IMR-90 (cell line): ENCODE data around the gene NR2F2. TPM values are rescaled to one million over a fixed set of nuclear protein-coding genes. Genes with fewer than 3 reads are reported as not detected.
"Not testable (repeated sequence)": the region's sequence is repeated elsewhere in the genome, so short reads cannot be mapped to it uniquely, and the experiment has no call there.

ENCODE experiments used
- ATAC-seq: fragments of 200-7000 bp; cut with Tn5 transposase; 2 replicates; pipeline ENCODE4 v1.9.1; 2020; ENCODE audit warnings: low read depth, mild to moderate bottlenecking, moderate library complexity
- BruUV-seq: library from RNA; stranded (reverse); fragments of 400-500 nt; replicated peaks from 2 replicates; lab custom pipeline; 2021; lab: Mats Ljungman, UMichigan
- CTCF ChIA-PET: fragments of 300-600 bp; formaldehyde crosslinking; extraction: SDS; loops from one replicate; lab custom pipeline; 2021; ENCODE audit warnings: antibody characterized with exemption; lab: Yijun Ruan, JAX
- POLR2A ChIA-PET: fragments of 300-600 bp; sonication (Branson Sonifier 250); formaldehyde crosslinking; loops from one replicate; lab custom pipeline; 2022; ENCODE audit warnings: antibody characterized with exemption; ENCODE audit not compliant: unreplicated experiment; lab: Charles Lee
- DNase-seq: peaks from one replicate; pipeline ENCODE4 v3.0.0; 2013
- H2AFZ ChIP-seq: replicated peaks from 2 replicates; pipeline ENCODE3; 2013; ENCODE audit warnings: low read length, mild to moderate bottlenecking; ENCODE audit not compliant: poor library complexity
- H2AK5ac ChIP-seq: 2 replicates; pipeline ENCODE4 v1.6.1; 2013; ENCODE audit warnings: low read depth, low read length, inconsistent platforms
- H2AK9ac ChIP-seq: replicated peaks from 2 replicates; pipeline ENCODE3; 2013; ENCODE audit warnings: mild to moderate bottlenecking, low read depth, low read length, moderate library complexity; ENCODE audit not compliant: poor library complexity
- H2BK120ac ChIP-seq: 2 replicates; pipeline ENCODE4 v1.6.1; 2013; ENCODE audit warnings: low read depth, low read length, inconsistent platforms
- H2BK15ac ChIP-seq: 3 replicates; pipeline ENCODE4 v1.6.1; 2013; ENCODE audit warnings: low read depth, low read length, inconsistent platforms
- H2BK20ac ChIP-seq: 2 replicates; pipeline ENCODE4 v1.6.1; 2013; ENCODE audit warnings: low read depth, mild to moderate bottlenecking, inconsistent platforms, low read length, moderate library complexity
- H2BK5ac ChIP-seq: 2 replicates; pipeline ENCODE4 v1.6.1; 2013; ENCODE audit warnings: mild to moderate bottlenecking, low read depth, low read length, inconsistent platforms; ENCODE audit not compliant: poor library complexity, severe bottlenecking
- H3K14ac ChIP-seq: replicated peaks from 2 replicates; pipeline ENCODE4 v1.6.1; 2013; ENCODE audit warnings: low read depth, low read length, inconsistent platforms
- H3K18ac ChIP-seq: 2 replicates; pipeline ENCODE4 v1.6.1; 2013; ENCODE audit warnings: low read depth, low read length, control low read depth
- H3K23ac ChIP-seq: 2 replicates; pipeline ENCODE4 v1.6.1; 2013; ENCODE audit warnings: low read depth, low read length, inconsistent platforms
- H3K27ac ChIP-seq: 2 replicates; pipeline ENCODE4 v1.5.1; 2013; ENCODE audit warnings: mild to moderate bottlenecking, control low read depth, low read length; ENCODE audit not compliant: insufficient read depth
- H3K27me3 ChIP-seq: 2 replicates; pipeline ENCODE4 v1.6.1; 2013; ENCODE audit warnings: low read length; ENCODE audit not compliant: control insufficient read depth, insufficient read depth
- H3K36me3 ChIP-seq: 2 replicates; pipeline ENCODE4 v1.6.1; 2013; ENCODE audit warnings: low read length, mixed read lengths; ENCODE audit not compliant: control insufficient read depth, insufficient read depth
- H3K4ac ChIP-seq: 2 replicates; pipeline ENCODE4 v1.6.1; 2013; ENCODE audit warnings: low read depth, low read length, inconsistent platforms
- H3K4me1 ChIP-seq: 2 replicates; pipeline ENCODE4 v1.6.1; 2013; ENCODE audit warnings: low read length, mixed read lengths; ENCODE audit not compliant: control insufficient read depth, insufficient read depth
- H3K4me2 ChIP-seq: 2 replicates; pipeline ENCODE4 v1.6.1; 2013; ENCODE audit warnings: low read depth, mild to moderate bottlenecking, control low read depth, low read length, moderate library complexity
- H3K4me3 ChIP-seq: 2 replicates; pipeline ENCODE4 v1.5.1; 2013; ENCODE audit warnings: low read depth, mild to moderate bottlenecking, control low read depth, low read length, moderate library complexity; ENCODE audit not compliant: insufficient read depth
- H3K56ac ChIP-seq: 2 replicates; pipeline ENCODE4 v1.6.1; 2013; ENCODE audit warnings: low read length, inconsistent platforms; ENCODE audit not compliant: insufficient read depth; ENCODE audit errors: extremely low read depth
- H3K79me1 ChIP-seq, 2 experiments: 2 replicates each; pipeline ENCODE4 v1.6.1; 2013; ENCODE audit warnings: low read length in 2 of 2, inconsistent platforms in 1 of 2, low read depth in 1 of 2
- H3K9ac ChIP-seq: 2 replicates; pipeline ENCODE4 v1.6.1; 2013; ENCODE audit warnings: low read depth, low read length, control low read depth
- H3K9me1 ChIP-seq: 2 replicates; pipeline ENCODE4 v1.6.1; 2013; ENCODE audit warnings: low read length, inconsistent platforms; ENCODE audit not compliant: insufficient read depth
- H3K9me3 ChIP-seq: 2 replicates; pipeline ENCODE4 v1.6.1; 2013; ENCODE audit warnings: low read length; ENCODE audit not compliant: control insufficient read depth, insufficient read depth
- H4K20me1 ChIP-seq: 2 replicates; pipeline ENCODE4 v1.6.1; 2013; ENCODE audit warnings: low read length, inconsistent platforms; ENCODE audit not compliant: insufficient read depth
- H4K5ac ChIP-seq: 2 replicates; pipeline ENCODE4 v1.6.1; 2013; ENCODE audit warnings: mild to moderate bottlenecking, low read depth, low read length, control low read depth
- H4K8ac ChIP-seq, 2 experiments: 2 replicates each; pipeline ENCODE4 v1.6.1; 2013; ENCODE audit warnings: low read depth in 2 of 2, low read length in 2 of 2, control low read depth in 1 of 2, inconsistent platforms in 1 of 2
- H4K91ac ChIP-seq: 2 replicates; pipeline ENCODE4 v1.6.1; 2013; ENCODE audit warnings: low read depth, low read length, inconsistent platforms; ENCODE audit not compliant: insufficient read depth
- WGBS, 2 experiments: methylation state at CpG; one replicate each; pipeline versions ENCODE4 v1.1.5 to v1.1.7; 2013; ENCODE audit warnings: missing lambda C conversion rate in 2 of 2; ENCODE audit not compliant: insufficient read length in 1 of 2; ENCODE audit errors: extremely low coverage in 2 of 2; 5-methylcytosine and 5-hydroxymethylcytosine counted together
- dilution Hi-C: fragments of 300-500 bp; cut with HindIII; formaldehyde crosslinking; loops from one replicate; pipeline ENCODE4 v1.14.3; 2018; ENCODE audit warnings: low sequenced_read_pairs; ENCODE audit not compliant: unreplicated experiment
- in situ Hi-C: fragments of 300-500 bp; cut with MboI; formaldehyde crosslinking; loops from 3 replicates; pipeline ENCODE4 v1.14.3; 2019; ENCODE audit warnings: low sequenced_read_pairs, inconsistent platforms, mixed read lengths
- intact Hi-C: fragments of 100-400 bp; cut with micrococcal nuclease; formaldehyde crosslinking; loops from 2 replicates; pipeline ENCODE4 v1.10.0; 2022
- polyA plus RNA-seq, 3 experiments: library from polyadenylated mRNA; depleted of rRNA; stranded (reverse); fragments of >200 nt; gene quantifications; 2 replicates each; pipeline ENCODE4 v1.2.3, GENCODE V29; 2012; ENCODE audit warnings: low replicate concordance in 1 of 3
- total RNA-seq: library from RNA; depleted of rRNA; stranded (reverse); fragments of >200 nt; gene quantifications from 2 replicates; pipeline ENCODE4 v1.2.3, GENCODE V29; 2012

Gene NR2F2
- total and polyA plus RNA-seq, 2 of the 4 experiments (the other 2 are of a cell fraction) = 20.3 to 161 TPM

GRCh38 chr15:96379592-96379991 is 49.1 kb downstream of the NR2F2 start:
- H3K4me2 ChIP-seq, H3K27me3 ChIP-seq, H3K56ac ChIP-seq, H3K4ac ChIP-seq, H2BK5ac ChIP-seq, H2AFZ ChIP-seq, H4K5ac ChIP-seq, H3K9me1 ChIP-seq, H2AK5ac ChIP-seq, H3K14ac ChIP-seq, H4K8ac ChIP-seq, H2AK9ac ChIP-seq, dilution Hi-C loops, in situ Hi-C loops, H4K20me1 ChIP-seq, H3K36me3 ChIP-seq, H3K9ac ChIP-seq, H3K4me3 ChIP-seq, H3K23ac ChIP-seq, ATAC-seq, H3K4me1 ChIP-seq, H4K91ac ChIP-seq, H3K27ac ChIP-seq, H2BK120ac ChIP-seq, DNase-seq, H3K79me1 ChIP-seq, H2BK20ac ChIP-seq, H2BK15ac ChIP-seq, BruUV-seq, H3K18ac ChIP-seq, POLR2A ChIA-PET, H3K9me3 ChIP-seq, CTCF ChIA-PET, intact Hi-C loops: not testable (repeated sequence)
- WGBS, 2 experiments = no CpG with 5 or more reads among the region's 2 CpGs
